ENCODE data around the gene OR52L1. TPM values are rescaled to one million over a fixed set of nuclear protein-coding genes. Genes with fewer than 3 reads are reported as not detected.

OR52L1 gene
- total RNA-seq, 1 donor from 2014 or later, result not detected

- no peak overlapping the region for H3K27ac Mint-ChIP-seq
- peaks cover 16% of the 10 kb centered on the region for H3K27me3 Mint-ChIP-seq
- H3K4me3 Mint-ChIP-seq, result no peak overlapping the region
- H3K36me3 Mint-ChIP-seq, result no peaks in the 10 kb centered on the region
- no peak for TF ChIP-seq CTCF (conservative IDR thresholded peaks at IDR 0.05)
- DNase-seq (ENCODE audit: extremely low spot score, unreplicated experiment), result no peak
- no peaks in the 10 kb centered on the region for H3K4me1 Mint-ChIP-seq (ENCODE audit: unreplicated experiment)
- H3K9me3 Mint-ChIP-seq, result peaks cover 4% of the 10 kb centered on the region
Observed at GRCh38 chr11:5994791-5995190, 8.0 kb upstream of the OR52L1 start.

- Mint-ChIP-seq H3K4me3 (no peak overlapping the region), H3K36me3 (no peaks in the 10 kb centered on the region), H3K4me1 (ENCODE audit: unreplicated experiment) (no peaks in the 10 kb centered on the region), H3K9me3 (no peaks in the 10 kb centered on the region), H3K27ac (no peak overlapping the region), H3K27me3 (peaks cover 18% of the 10 kb centered on the region)
- peak; percentile 75 for TF ChIP-seq CTCF (conservative IDR thresholded peaks at IDR 0.05)
- no peak for DNase-seq (ENCODE audit: extremely low spot score, unreplicated experiment)
Observed at GRCh38 chr11:5992604-5993251, 5.9 kb upstream of the OR52L1 start.

GRCh38 chr11:5992150-5992549, 5.4 kb upstream of the OR52L1 start:
- Mint-ChIP-seq H3K4me3 (no peak overlapping the region), H3K27ac (no peak overlapping the region), H3K9me3 (no peaks in the 10 kb centered on the region), H3K4me1 (ENCODE audit: unreplicated experiment) (no peaks in the 10 kb centered on the region), H3K27me3 (peaks cover 22% of the 10 kb centered on the region), H3K36me3 (no peaks in the 10 kb centered on the region)
- DNase-seq (ENCODE audit: extremely low spot score, unreplicated experiment), result no peak
- no peak for TF ChIP-seq CTCF (conservative IDR thresholded peaks at IDR 0.05)

- H3K27ac Mint-ChIP-seq, result no peak overlapping the region
- H3K27me3 Mint-ChIP-seq, result peaks cover 16% of the 10 kb centered on the region
- no peak for TF ChIP-seq CTCF (conservative IDR thresholded peaks at IDR 0.05)
- H3K36me3 Mint-ChIP-seq, result no peaks in the 10 kb centered on the region
- no peaks in the 10 kb centered on the region for H3K9me3 Mint-ChIP-seq
- no peak for DNase-seq (ENCODE audit: extremely low spot score, unreplicated experiment)
- H3K4me1 Mint-ChIP-seq (ENCODE audit: unreplicated experiment), result no peaks in the 10 kb centered on the region
- H3K4me3 Mint-ChIP-seq, result no peak overlapping the region
Observed at GRCh38 chr11:5989203-5989602, 2.4 kb upstream of the OR52L1 start.

GRCh38 chr11:5983443-5983842, 3.3 kb downstream of the OR52L1 start:
- no peaks in the 10 kb centered on the region for H3K36me3 Mint-ChIP-seq
- H3K9me3 Mint-ChIP-seq, result no peaks in the 10 kb centered on the region
- DNase-seq (ENCODE audit: extremely low spot score, unreplicated experiment), result no peak
- TF ChIP-seq CTCF (conservative IDR thresholded peaks at IDR 0.05), result peak; percentile 47
- H3K4me3 Mint-ChIP-seq, result no peak overlapping the region
- no peaks in the 10 kb centered on the region for H3K4me1 Mint-ChIP-seq (ENCODE audit: unreplicated experiment)
- no peak overlapping the region for H3K27ac Mint-ChIP-seq
- H3K27me3 Mint-ChIP-seq, result peaks cover 8% of the 10 kb centered on the region

- peaks cover 6% of the 10 kb centered on the region for H3K27me3 Mint-ChIP-seq
- H3K27ac Mint-ChIP-seq, result no peak overlapping the region
- H3K36me3 Mint-ChIP-seq, result no peaks in the 10 kb centered on the region
Observed at GRCh38 chr11:5973530-5973929, 13.3 kb downstream of the OR52L1 start.

More at GRCh38 chr11:5973530-5973929, 13.3 kb downstream of the OR52L1 start:
- Mint-ChIP-seq H3K4me3 (no peak overlapping the region), H3K4me1 (ENCODE audit: unreplicated experiment) (no peaks in the 10 kb centered on the region), H3K9me3 (no peaks in the 10 kb centered on the region)
- DNase-seq (ENCODE audit: extremely low spot score, unreplicated experiment), result no peak
- TF ChIP-seq CTCF (conservative IDR thresholded peaks at IDR 0.05), result no peak

Data from type B pancreatic cell (in vitro differentiated cells).